GM23338 (cell line): Measurements from ENCODE around the gene TBL1XR1. TPM values are rescaled to one million over a fixed set of nuclear protein-coding genes. Genes with fewer than 3 reads are reported as not detected.

ENCODE experiments used
- ATAC-seq: fragments of 200-7000 bp; cut with Tn5 transposase; 3 replicates; pipeline ENCODE4 v1.9.1; 2020
- DNase-seq: peaks from one replicate; pipeline ENCODE4 v3.0.0-alpha.2; 2015; ENCODE audit warnings: low spot score
- H2AFZ ChIP-seq: fragments of 200-600 bp; sonication (generic); 2 replicates; pipeline ENCODE4 v1.8.0; 2016; ENCODE audit warnings: antibody characterized with exemption, mild to moderate bottlenecking, moderate library complexity
- H3F3A ChIP-seq: fragments of 200-600 bp; sonication (generic); replicated peaks from 2 replicates; pipeline ENCODE4 v1.8.0; 2017; ENCODE audit warnings: antibody characterized with exemption, mixed run types, low read depth
- H3K27ac ChIP-seq: fragments of 200-600 bp; sonication (generic); 2 replicates; pipeline ENCODE4 v1.6.1; 2016; ENCODE audit warnings: low read depth
- H3K27me3 ChIP-seq: fragments of 200-600 bp; sonication (generic); 2 replicates; pipeline ENCODE4 v1.8.0; 2016; ENCODE audit warnings: mild to moderate bottlenecking, mixed run types, moderate library complexity; ENCODE audit not compliant: insufficient read depth
- H3K36me3 ChIP-seq: fragments of 200-600 bp; sonication (generic); 2 replicates; pipeline ENCODE4 v1.8.0; 2016; ENCODE audit warnings: mild to moderate bottlenecking; ENCODE audit not compliant: insufficient read depth
- H3K4me1 ChIP-seq: fragments of 200-600 bp; sonication (generic); 2 replicates; pipeline ENCODE4 v1.8.0; 2016; ENCODE audit warnings: mild to moderate bottlenecking, moderate library complexity; ENCODE audit not compliant: insufficient read depth
- H3K4me2 ChIP-seq: fragments of 200-600 bp; sonication (generic); 2 replicates; pipeline ENCODE4 v1.7.1; 2017; ENCODE audit warnings: mixed run types
- H3K4me3 ChIP-seq: fragments of 200-600 bp; sonication (generic); 2 replicates; pipeline ENCODE4 v1.6.1; 2016; ENCODE audit warnings: mixed run types
- H3K79me2 ChIP-seq: fragments of 200-600 bp; sonication (generic); replicated peaks from 2 replicates; pipeline ENCODE4 v1.8.0; 2017; ENCODE audit warnings: mild to moderate bottlenecking; ENCODE audit not compliant: insufficient read depth
- H3K9me2 ChIP-seq: fragments of 200-600 bp; sonication (generic); 2 replicates; pipeline ENCODE4 v1.8.0; 2017; ENCODE audit not compliant: insufficient read depth
- H4K20me1 ChIP-seq: fragments of 200-600 bp; sonication (generic); replicated peaks from 2 replicates; pipeline ENCODE4 v1.8.0; 2017; ENCODE audit warnings: mild to moderate bottlenecking; ENCODE audit not compliant: insufficient read depth
- H3K27ac Mint-ChIP-seq: 2 replicates; pipeline ENCODE4 v1.8.0; 2020; ENCODE audit warnings: inconsistent platforms, mild to moderate bottlenecking, moderate library complexity, mixed read lengths
- H3K27me3 Mint-ChIP-seq: 3 replicates; pipeline ENCODE4 v1.8.0; 2022; ENCODE audit warnings: low read depth, mild to moderate bottlenecking, moderate library complexity, mixed read lengths, inconsistent platforms; ENCODE audit not compliant: insufficient read depth, poor library complexity
- H3K36me3 Mint-ChIP-seq: 3 replicates; pipeline ENCODE4 v1.8.0; 2021; ENCODE audit warnings: low read depth, mild to moderate bottlenecking, inconsistent platforms, moderate library complexity, mixed read lengths
- H3K4me1 Mint-ChIP-seq: 3 replicates; pipeline ENCODE4 v1.8.0; 2020; ENCODE audit warnings: mild to moderate bottlenecking, inconsistent platforms, mixed read lengths
- H3K4me3 Mint-ChIP-seq: 3 replicates; pipeline ENCODE4 v1.8.0; 2021; ENCODE audit warnings: moderate library complexity, mild to moderate bottlenecking, inconsistent platforms, mixed read lengths
- H3K9me3 Mint-ChIP-seq: 3 replicates; pipeline ENCODE4 v1.8.0; 2020; ENCODE audit warnings: moderate library complexity, mild to moderate bottlenecking, inconsistent platforms, mixed read lengths
- CTCF ChIP-seq, 2 experiments: fragments of 200-600 bp in 1 of 2; sonication (generic) in 1 of 2; conservative IDR thresholded peaks; 2 replicates each; pipeline versions ENCODE4 v1.5.1 to v1.6.1; 2016 to 2017; ENCODE audit warnings: antibody characterized with exemption in 2 of 2, low read depth in 2 of 2, mild to moderate bottlenecking in 2 of 2, moderate library complexity in 1 of 2
- EZH2phosphoT487 ChIP-seq: fragments of 200-600 bp; sonication (generic); IDR thresholded peaks from one replicate; pipeline ENCODE4 v1.8.1; 2018; ENCODE audit warnings: antibody characterized with exemption; ENCODE audit not compliant: unreplicated experiment
- JUNB ChIP-seq: IDR thresholded peaks from one replicate; pipeline ENCODE4 v1.6.1; 2016; ENCODE audit warnings: antibody characterized with exemption; ENCODE audit not compliant: unreplicated experiment
- NANOG ChIP-seq: IDR thresholded peaks from 2 replicates; pipeline ENCODE4 v1.6.1; 2016; ENCODE audit warnings: antibody characterized with exemption, borderline replicate concordance
- STAT1 ChIP-seq: IDR thresholded peaks from one replicate; pipeline ENCODE4 v1.6.1; 2016; ENCODE audit warnings: antibody characterized with exemption; ENCODE audit not compliant: unreplicated experiment
- ZNF114 ChIP-seq: fragments of 250-450 bp; sonication (Bioruptor Pico); IDR thresholded peaks from 2 replicates; pipeline ENCODE4 v1.5.0; 2020; ENCODE audit warnings: mild to moderate bottlenecking, moderate library complexity
- ZNF331 ChIP-seq: fragments of 250-450 bp; sonication (Bioruptor Pico); IDR thresholded peaks from 2 replicates; pipeline ENCODE4 v1.5.0; 2020; ENCODE audit warnings: low read depth, mild to moderate bottlenecking, moderate library complexity
- ZNF462 ChIP-seq: fragments of 250-450 bp; sonication (Bioruptor Pico); IDR thresholded peaks from 2 replicates; pipeline ENCODE4 v1.5.0; 2020; ENCODE audit warnings: mild to moderate bottlenecking, moderate library complexity
- polyA plus RNA-seq: library from polyadenylated mRNA; unstranded; fragments of >200 nt; fragmentation: Nextera tagmentation; extraction: Ambion mirVana; gene quantifications from 2 replicates; pipeline ENCODE4 v1.2.1, GENCODE V29; 2016
- total RNA-seq: library from RNA; depleted of rRNA; stranded (reverse); fragments of >200 nt; shearing (Covaris generic); gene quantifications from 2 replicates; pipeline ENCODE4 v1.2.3, GENCODE V29; 2014

The TBL1XR1 gene
- total and polyA plus RNA-seq, 2 experiments from 2014 or later, result 49.6 to 122 TPM

DNA sequence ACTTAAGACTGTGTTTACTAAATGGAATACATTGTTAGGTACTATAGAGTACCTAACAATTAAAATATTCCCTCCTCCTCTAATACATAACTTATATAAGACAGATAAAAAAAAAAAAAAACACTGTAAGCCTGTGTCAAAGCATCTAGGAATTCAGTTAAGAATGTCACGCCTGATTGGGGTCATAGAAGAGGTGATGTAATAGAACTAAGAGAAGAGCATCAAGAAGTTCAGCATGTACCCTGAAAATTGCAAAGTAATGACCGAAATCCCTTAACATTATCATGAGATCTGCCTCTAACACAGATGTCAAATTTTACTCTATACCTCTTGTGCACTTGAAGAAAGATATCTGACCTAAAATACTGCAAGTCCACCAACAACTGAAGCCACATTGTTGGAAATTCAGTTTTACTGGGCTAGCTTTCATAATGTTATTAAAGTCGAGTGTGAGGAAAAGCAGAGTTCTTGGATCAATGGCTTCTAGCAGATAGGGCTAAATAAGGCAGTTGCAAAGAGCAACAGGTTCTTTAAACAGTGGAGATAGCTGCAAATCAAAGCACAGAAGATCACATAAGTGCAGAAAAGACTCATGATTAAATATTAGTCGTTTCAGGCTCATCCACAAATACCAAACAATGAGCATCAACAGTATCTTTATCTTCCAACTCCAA lies 75.0 kb downstream of the TBL1XR1 start (continued):
- no peak for TF ChIP-seq STAT1
- no peak for TF ChIP-seq EZH2phosphoT487
- no peak for TF ChIP-seq JUNB
- no peak for TF ChIP-seq NANOG
- no peak for TF ChIP-seq ZNF331 (CRISPR knock-in tag)
- TF ChIP-seq ZNF462 (CRISPR knock-in tag), result no peak
- no peak for TF ChIP-seq ZNF114 (CRISPR knock-in tag)

DNA sequence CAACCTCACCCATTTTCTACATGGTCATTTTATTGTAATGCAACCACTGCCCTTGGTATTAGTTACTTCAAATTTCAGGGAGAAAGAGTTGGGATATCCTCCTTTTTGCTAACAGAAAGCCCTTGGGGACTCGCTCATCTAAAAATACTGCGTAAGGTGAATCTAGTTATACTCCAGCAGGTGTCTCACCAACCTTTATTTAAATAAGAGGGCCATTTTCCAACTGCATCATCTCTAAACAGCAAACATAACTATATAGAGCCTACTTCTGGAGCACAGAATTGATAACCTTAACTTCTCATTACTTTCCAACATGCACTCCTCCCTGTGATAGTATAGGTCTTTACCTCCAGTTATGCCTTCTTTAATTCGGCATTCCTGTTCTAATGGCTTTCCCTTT lies 77.5 kb downstream of the TBL1XR1 start:
- Histone ChIP-seq H3K4me2 (no peak overlapping the region), H3K4me1 (peaks cover 62% of the 10 kb centered on the region), H3K79me2 (peaks cover 100% of the 10 kb centered on the region), H3K27ac (no peak overlapping the region), H3K36me3 (no peaks in the 10 kb centered on the region), H2AFZ (no peak overlapping the region), H3K9me2 (peaks cover 2% of the 10 kb centered on the region; the same call in 1 of the 2 replicates), H3K27me3 (no peaks in the 10 kb centered on the region), H3K4me3 (no peak overlapping the region), H3F3A (no peaks in the 10 kb centered on the region), H4K20me1 (peaks cover 95% of the 10 kb centered on the region)
- no peak for ATAC-seq
- no peaks in the 10 kb centered on the region for H3K27me3 Mint-ChIP-seq
- H3K27ac Mint-ChIP-seq, result no peak overlapping the region
- H3K4me1 Mint-ChIP-seq, result peaks cover 61% of the 10 kb centered on the region
- DNase-seq, result no peak
- H3K36me3 Mint-ChIP-seq, result no peaks in the 10 kb centered on the region
- no peak overlapping the region for H3K4me3 Mint-ChIP-seq
- no peaks in the 10 kb centered on the region for H3K9me3 Mint-ChIP-seq
- TF ChIP-seq JUNB (no peak), ZNF462 (CRISPR knock-in tag) (no peak), CTCF (conservative IDR thresholded peaks at IDR 0.05; ENCODE audit: low read depth in 2 of 2) (no peak), EZH2phosphoT487 (no peak)
